ENCODE measurements around the gene RP9. TPM values are rescaled to one million over a fixed set of nuclear protein-coding genes. Genes with fewer than 3 reads are reported as not detected.

RP9 gene
- total RNA-seq, 1 experiment from 2014 or later, result 22.1 TPM

DNA sequence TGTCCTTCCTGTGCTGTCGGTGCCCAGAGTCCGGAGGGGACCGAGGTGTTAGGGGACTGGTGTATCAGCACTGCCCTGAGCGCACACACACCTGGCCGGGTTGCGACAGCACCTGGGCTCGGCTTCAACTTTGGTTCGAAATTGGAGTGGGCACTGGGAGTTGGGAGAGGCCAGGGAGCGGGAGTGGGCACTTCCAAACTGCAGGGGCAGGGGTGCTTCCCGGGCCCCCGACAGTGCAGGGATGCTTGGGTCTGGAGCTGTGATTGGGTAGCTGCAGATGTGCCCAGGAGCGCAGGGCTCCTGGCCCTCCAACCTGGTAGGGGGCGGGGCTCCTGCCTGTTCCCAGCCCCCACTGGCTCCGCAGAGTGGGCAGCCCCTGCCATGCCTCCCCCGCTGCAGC, 27.9 kb upstream of the RP9 start:
- Histone ChIP-seq H3K4me2 (no peak overlapping the region), H3K36me3 (ENCODE audit: low read depth) (no peaks in the 10 kb centered on the region), H3K27ac (no peak overlapping the region), H3K4me3 (no peak overlapping the region), H3K79me2 (ENCODE audit: low read depth) (no peaks in the 10 kb centered on the region), H3K9me3 (ENCODE audit: insufficient read depth, low read depth) (0 out of 2 replicates have a peak, but pooled peaks cover 6% of the 10 kb centered on the region), H3K9me2 (ENCODE audit: insufficient read depth) (no peaks in the 10 kb centered on the region; the same call in 1 of the 2 replicates), H3K27me3 (ENCODE audit: insufficient read depth, low read depth) (no peaks in the 10 kb centered on the region), H3K4me1 (replicated peaks; ENCODE audit: insufficient read depth) (no peaks in the 10 kb centered on the region), H2AFZ (no peak overlapping the region), H3F3A (ENCODE audit: insufficient read depth, low read depth) (no peaks in the 10 kb centered on the region), H4K20me1 (ENCODE audit: insufficient read depth) (no peaks in the 10 kb centered on the region)
- intact Hi-C loops (cut with micrococcal nuclease; ENCODE audit: unreplicated experiment), result no loop called here
- no TSS peak for BruUV-seq (replicated peaks)
- TF ChIP-seq EZH2 (IDR thresholded peaks at IDR 0.05; ENCODE audit: low read depth) (no peak), CTCF (conservative IDR thresholded peaks at IDR 0.05) (no peak)
- ChIA-PET CTCF (no interaction called here), POLR2A (ENCODE audit: unreplicated experiment) (no interaction called here)
- no peak for DNase-seq

DNA sequence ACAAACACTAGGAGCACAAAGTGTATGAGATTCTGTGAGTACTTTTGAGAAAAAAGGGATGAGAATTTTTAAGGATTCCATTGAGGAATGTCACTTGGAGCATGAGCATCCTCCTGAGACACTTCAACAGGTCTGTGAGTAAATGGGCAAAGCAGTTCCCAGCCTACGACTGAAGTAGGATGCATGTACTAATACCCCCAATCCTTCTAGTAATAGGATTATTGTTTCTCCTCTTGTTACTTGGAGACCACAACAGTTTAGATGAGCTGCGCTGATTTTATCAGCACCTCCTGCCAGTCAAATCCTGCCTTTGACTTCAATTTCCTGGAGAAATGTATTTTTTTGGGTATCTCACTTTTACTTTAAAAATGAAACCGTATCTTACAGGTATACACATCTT, 21.0 kb upstream of the RP9 start:
- H3K79me2 ChIP-seq (ENCODE audit: low read depth), result no peaks in the 10 kb centered on the region
- H4K20me1 ChIP-seq (ENCODE audit: insufficient read depth), result no peaks in the 10 kb centered on the region
- no peak for DNase-seq
- ChIA-PET CTCF (no interaction called here), POLR2A (ENCODE audit: unreplicated experiment) (no interaction called here)
- H3K27me3 ChIP-seq (ENCODE audit: insufficient read depth, low read depth), result no peaks in the 10 kb centered on the region
- intact Hi-C loops (cut with micrococcal nuclease; ENCODE audit: unreplicated experiment), result no loop called here
- no peaks in the 10 kb centered on the region for H3K9me3 ChIP-seq (ENCODE audit: insufficient read depth, low read depth)
- H3K4me3 ChIP-seq, result peak overlapping the region; percentile 58
- H3K9me2 ChIP-seq (ENCODE audit: insufficient read depth), result no peaks in the 10 kb centered on the region
- H3K4me1 ChIP-seq (replicated peaks; ENCODE audit: insufficient read depth), result peaks cover 9% of the 10 kb centered on the region; the same call in 1 of the 2 replicates
- no peak overlapping the region for H3K27ac ChIP-seq
- TF ChIP-seq EZH2 (IDR thresholded peaks at IDR 0.05; ENCODE audit: low read depth), result no peak
- TF ChIP-seq CTCF (conservative IDR thresholded peaks at IDR 0.05), result no peak
- TSS peak; percentile 45 for BruUV-seq (replicated peaks)
- no peaks in the 10 kb centered on the region for H3K36me3 ChIP-seq (ENCODE audit: low read depth)
- H3F3A ChIP-seq (ENCODE audit: insufficient read depth, low read depth), result no peaks in the 10 kb centered on the region
- H2AFZ ChIP-seq, result peak overlapping the region; percentile 97
- peak overlapping the region; percentile 71 for H3K4me2 ChIP-seq

- no peak overlapping the region for H3K27ac ChIP-seq
- H3F3A ChIP-seq (ENCODE audit: insufficient read depth, low read depth), result no peaks in the 10 kb centered on the region
- CTCF ChIA-PET, result no interaction called here
- DNase-seq, result no peak
- no peaks in the 10 kb centered on the region for H3K36me3 ChIP-seq (ENCODE audit: low read depth)
- intact Hi-C loops (cut with micrococcal nuclease; ENCODE audit: unreplicated experiment), result loop anchor here (1.0 kb wide), 1 partner anchor 20 kb away; the partner anchor contains the start of gene RP9
- H3K4me3 ChIP-seq, result peak overlapping the region; percentile 58
- no peaks in the 10 kb centered on the region for H3K9me2 ChIP-seq (ENCODE audit: insufficient read depth)
- POLR2A ChIA-PET (ENCODE audit: unreplicated experiment), result no interaction called here
- no peaks in the 10 kb centered on the region for H3K9me3 ChIP-seq (ENCODE audit: insufficient read depth, low read depth)
- peak overlapping the region; percentile 71 for H3K4me2 ChIP-seq
- no TSS peak for BruUV-seq (replicated peaks)
- TF ChIP-seq CTCF (conservative IDR thresholded peaks at IDR 0.05) (no peak), EZH2 (IDR thresholded peaks at IDR 0.05; ENCODE audit: low read depth) (no peak)
- no peaks in the 10 kb centered on the region for H3K79me2 ChIP-seq (ENCODE audit: low read depth)
- H2AFZ ChIP-seq, result peak overlapping the region; percentile 97
- H3K27me3 ChIP-seq (ENCODE audit: insufficient read depth, low read depth), result no peaks in the 10 kb centered on the region
- peaks cover 9% of the 10 kb centered on the region; the same call in 1 of the 2 replicates for H3K4me1 ChIP-seq (replicated peaks; ENCODE audit: insufficient read depth)
- no peaks in the 10 kb centered on the region for H4K20me1 ChIP-seq (ENCODE audit: insufficient read depth)
These were observed 20.6 kb upstream of the RP9 start for GRCh38 chr7:33129806-33130153.

Measured in PC-9 (cell line).